ENCODE results near the gene BLOC1S2.

Gene BLOC1S2

GRCh38 chr10:100265821-100266485 lies 20.5 kb downstream of the BLOC1S2 start:
- H3K9ac ChIP-seq (ENCODE audit: low read depth in 1 of 2, low read length in 2 of 2) = no peak overlapping the region
- H3K27me3 ChIP-seq (ENCODE audit: control insufficient read depth in 1 of 2, insufficient read depth in 2 of 2, low read length in 2 of 2) = no peaks in the 10 kb centered on the region
- no peak overlapping the region for H3K4me3 ChIP-seq (ENCODE audit: low read depth in 1 of 2, low read length in 2 of 2)

GRCh38 chr10:100254191-100254590 lies 32.3 kb downstream of the BLOC1S2 start:
- no peak overlapping the region for H3K9ac ChIP-seq (ENCODE audit: low read depth in 1 of 2, low read length in 2 of 2)
- no peaks in the 10 kb centered on the region for H3K9me3 ChIP-seq (ENCODE audit: control insufficient read depth in 1 of 2, low read length in 2 of 2)
- H3K27ac ChIP-seq (ENCODE audit: low read depth, low read length) = no peak overlapping the region
- H3K27me3 ChIP-seq (ENCODE audit: control insufficient read depth in 1 of 2, insufficient read depth in 2 of 2, low read length in 2 of 2) = no peaks in the 10 kb centered on the region
- no peaks in the 10 kb centered on the region for H3K4me1 ChIP-seq (ENCODE audit: control insufficient read depth in 1 of 2, insufficient read depth in 2 of 2, low read length in 2 of 2)
- peaks cover 18 to 61% of the 10 kb centered on the region in 2 donors for H3K36me3 ChIP-seq (ENCODE audit: control insufficient read depth in 1 of 2, insufficient read depth in 2 of 2, low read length in 2 of 2)
- no peak overlapping the region for H3K4me3 ChIP-seq (ENCODE audit: low read depth in 1 of 2, low read length in 2 of 2)

More at GRCh38 chr10:100265821-100266485, 20.5 kb downstream of the BLOC1S2 start:
- no peaks in the 10 kb centered on the region for H3K9me3 ChIP-seq (ENCODE audit: control insufficient read depth in 1 of 2, low read length in 2 of 2)
- peaks cover 3 to 5% of the 10 kb centered on the region in 2 donors for H3K36me3 ChIP-seq (ENCODE audit: control insufficient read depth in 1 of 2, insufficient read depth in 2 of 2, low read length in 2 of 2)
- H3K27ac ChIP-seq (ENCODE audit: low read depth, low read length) = no peak overlapping the region
- H3K4me1 ChIP-seq (ENCODE audit: control insufficient read depth in 1 of 2, insufficient read depth in 2 of 2, low read length in 2 of 2) = peaks cover 0 to 12% of the 10 kb centered on the region in 2 donors

GRCh38 chr10:100253041-100253440 lies 33.4 kb downstream of the BLOC1S2 start:
- H3K9me3 ChIP-seq (ENCODE audit: control insufficient read depth in 1 of 2, low read length in 2 of 2) = no peaks in the 10 kb centered on the region
- H3K36me3 ChIP-seq (ENCODE audit: control insufficient read depth in 1 of 2, insufficient read depth in 2 of 2, low read length in 2 of 2) = peaks cover 11 to 66% of the 10 kb centered on the region in 2 donors
- H3K4me1 ChIP-seq (ENCODE audit: control insufficient read depth in 1 of 2, insufficient read depth in 2 of 2, low read length in 2 of 2) = no peaks in the 10 kb centered on the region
- no peak overlapping the region for H3K4me3 ChIP-seq (ENCODE audit: low read depth in 1 of 2, low read length in 2 of 2)
- H3K9ac ChIP-seq (ENCODE audit: low read depth in 1 of 2, low read length in 2 of 2) = no peak overlapping the region
- H3K27me3 ChIP-seq (ENCODE audit: control insufficient read depth in 1 of 2, insufficient read depth in 2 of 2, low read length in 2 of 2) = no peaks in the 10 kb centered on the region
- H3K27ac ChIP-seq (ENCODE audit: low read depth, low read length) = no peak overlapping the region

- H3K36me3 ChIP-seq (ENCODE audit: control insufficient read depth in 1 of 2, insufficient read depth in 2 of 2, low read length in 2 of 2) = peaks cover 24 to 59% of the 10 kb centered on the region in 2 donors
- H3K27me3 ChIP-seq (ENCODE audit: control insufficient read depth in 1 of 2, insufficient read depth in 2 of 2, low read length in 2 of 2) = no peaks in the 10 kb centered on the region
- H3K27ac ChIP-seq (ENCODE audit: low read depth, low read length) = no peak overlapping the region
- H3K9ac ChIP-seq (ENCODE audit: low read depth in 1 of 2, low read length in 2 of 2) = no peak overlapping the region
- H3K9me3 ChIP-seq (ENCODE audit: control insufficient read depth in 1 of 2, low read length in 2 of 2) = no peaks in the 10 kb centered on the region
- no peak overlapping the region for H3K4me3 ChIP-seq (ENCODE audit: low read depth in 1 of 2, low read length in 2 of 2)
- H3K4me1 ChIP-seq (ENCODE audit: control insufficient read depth in 1 of 2, insufficient read depth in 2 of 2, low read length in 2 of 2) = no peaks in the 10 kb centered on the region
Observed at GRCh38 chr10:100248820-100249219, 37.7 kb downstream of the BLOC1S2 start.

- no peak overlapping the region for H3K27ac ChIP-seq (ENCODE audit: low read depth, low read length)
- H3K9ac ChIP-seq (ENCODE audit: low read depth in 1 of 2, low read length in 2 of 2) = no peak overlapping the region
- H3K36me3 ChIP-seq (ENCODE audit: control insufficient read depth in 1 of 2, insufficient read depth in 2 of 2, low read length in 2 of 2) = peaks cover 42 to 66% of the 10 kb centered on the region in 2 donors
- no peaks in the 10 kb centered on the region for H3K4me1 ChIP-seq (ENCODE audit: control insufficient read depth in 1 of 2, insufficient read depth in 2 of 2, low read length in 2 of 2)
- H3K9me3 ChIP-seq (ENCODE audit: control insufficient read depth in 1 of 2, low read length in 2 of 2) = no peaks in the 10 kb centered on the region
- H3K4me3 ChIP-seq (ENCODE audit: low read depth in 1 of 2, low read length in 2 of 2) = no peak overlapping the region
- H3K27me3 ChIP-seq (ENCODE audit: control insufficient read depth in 1 of 2, insufficient read depth in 2 of 2, low read length in 2 of 2) = no peaks in the 10 kb centered on the region
Observed at GRCh38 chr10:100245484-100246220, 40.8 kb downstream of the BLOC1S2 start.

GRCh38 chr10:100239851-100240250 lies 46.6 kb downstream of the BLOC1S2 start:
- Histone ChIP-seq H3K9me3 (ENCODE audit: control insufficient read depth in 1 of 2, low read length in 2 of 2) (no peaks in the 10 kb centered on the region), H3K4me3 (ENCODE audit: low read depth in 1 of 2, low read length in 2 of 2) (no peak overlapping the region), H3K36me3 (ENCODE audit: control insufficient read depth in 1 of 2, insufficient read depth in 2 of 2, low read length in 2 of 2) (peaks cover 32 to 63% of the 10 kb centered on the region in 2 donors), H3K4me1 (ENCODE audit: control insufficient read depth in 1 of 2, insufficient read depth in 2 of 2, low read length in 2 of 2) (no peaks in the 10 kb centered on the region), H3K27me3 (ENCODE audit: control insufficient read depth in 1 of 2, insufficient read depth in 2 of 2, low read length in 2 of 2) (no peaks in the 10 kb centered on the region), H3K9ac (ENCODE audit: low read depth in 1 of 2, low read length in 2 of 2) (no peak overlapping the region), H3K27ac (ENCODE audit: low read depth, low read length) (no peak overlapping the region)

- Histone ChIP-seq H3K36me3 (ENCODE audit: control insufficient read depth in 1 of 2, insufficient read depth in 2 of 2, low read length in 2 of 2) (peaks cover 28 to 69% of the 10 kb centered on the region in 2 donors), H3K27me3 (ENCODE audit: control insufficient read depth in 1 of 2, insufficient read depth in 2 of 2, low read length in 2 of 2) (no peaks in the 10 kb centered on the region), H3K9me3 (ENCODE audit: control insufficient read depth in 1 of 2, low read length in 2 of 2) (no peaks in the 10 kb centered on the region), H3K4me1 (ENCODE audit: control insufficient read depth in 1 of 2, insufficient read depth in 2 of 2, low read length in 2 of 2) (no peaks in the 10 kb centered on the region), H3K4me3 (ENCODE audit: low read depth in 1 of 2, low read length in 2 of 2) (no peak overlapping the region), H3K9ac (ENCODE audit: low read depth in 1 of 2, low read length in 2 of 2) (no peak overlapping the region), H3K27ac (ENCODE audit: low read depth, low read length) (no peak overlapping the region)
Observed at GRCh38 chr10:100238429-100238828, 48.1 kb downstream of the BLOC1S2 start.

GRCh38 chr10:100232101-100232500 lies 54.4 kb downstream of the BLOC1S2 start:
- Histone ChIP-seq H3K27ac (ENCODE audit: low read depth, low read length) (no peak overlapping the region), H3K9me3 (ENCODE audit: control insufficient read depth in 1 of 2, low read length in 2 of 2) (no peaks in the 10 kb centered on the region), H3K36me3 (ENCODE audit: control insufficient read depth in 1 of 2, insufficient read depth in 2 of 2, low read length in 2 of 2) (peaks cover 7 to 38% of the 10 kb centered on the region in 2 donors), H3K4me1 (ENCODE audit: control insufficient read depth in 1 of 2, insufficient read depth in 2 of 2, low read length in 2 of 2) (peaks cover 9 to 11% of the 10 kb centered on the region in 2 donors), H3K4me3 (ENCODE audit: low read depth in 1 of 2, low read length in 2 of 2) (no peak overlapping the region), H3K27me3 (ENCODE audit: control insufficient read depth in 1 of 2, insufficient read depth in 2 of 2, low read length in 2 of 2) (no peaks in the 10 kb centered on the region), H3K9ac (ENCODE audit: low read depth in 1 of 2, low read length in 2 of 2) (no peak overlapping the region)

- peaks cover 9 to 11% of the 10 kb centered on the region in 2 donors for H3K4me1 ChIP-seq (ENCODE audit: control insufficient read depth in 1 of 2, insufficient read depth in 2 of 2, low read length in 2 of 2)
- H3K27ac ChIP-seq (ENCODE audit: low read depth, low read length) = no peak overlapping the region
- H3K9ac ChIP-seq (ENCODE audit: low read depth in 1 of 2, low read length in 2 of 2) = peak overlapping the region; percentile 64 to 83
- no peaks in the 10 kb centered on the region for H3K27me3 ChIP-seq (ENCODE audit: control insufficient read depth in 1 of 2, insufficient read depth in 2 of 2, low read length in 2 of 2)
- no peaks in the 10 kb centered on the region for H3K9me3 ChIP-seq (ENCODE audit: control insufficient read depth in 1 of 2, low read length in 2 of 2)
- peak overlapping the region; percentile 88 to 95 for H3K4me3 ChIP-seq (ENCODE audit: low read depth in 1 of 2, low read length in 2 of 2)
- H3K36me3 ChIP-seq (ENCODE audit: control insufficient read depth in 1 of 2, insufficient read depth in 2 of 2, low read length in 2 of 2) = peaks cover 0 to 22% of the 10 kb centered on the region in 2 donors
Observed at GRCh38 chr10:100229819-100230422, 56.6 kb downstream of the BLOC1S2 start.

GRCh38 chr10:100223879-100224278 lies 62.6 kb downstream of the BLOC1S2 start:
- H3K27ac ChIP-seq (ENCODE audit: low read depth, low read length) = no peak overlapping the region

More at GRCh38 chr10:100223879-100224278, 62.6 kb downstream of the BLOC1S2 start:
- Histone ChIP-seq H3K27me3 (ENCODE audit: control insufficient read depth in 1 of 2, insufficient read depth in 2 of 2, low read length in 2 of 2) (no peaks in the 10 kb centered on the region), H3K9ac (ENCODE audit: low read depth in 1 of 2, low read length in 2 of 2) (no peak overlapping the region), H3K36me3 (ENCODE audit: control insufficient read depth in 1 of 2, insufficient read depth in 2 of 2, low read length in 2 of 2) (peaks cover 10 to 36% of the 10 kb centered on the region in 2 donors), H3K4me1 (ENCODE audit: control insufficient read depth in 1 of 2, insufficient read depth in 2 of 2, low read length in 2 of 2) (peaks cover 7 to 9% of the 10 kb centered on the region in 2 donors), H3K9me3 (ENCODE audit: control insufficient read depth in 1 of 2, low read length in 2 of 2) (no peaks in the 10 kb centered on the region), H3K4me3 (ENCODE audit: low read depth in 1 of 2, low read length in 2 of 2) (no peak overlapping the region)

Data from duodenal mucosa (tissue), 2 donors.